Glutamatergic neuron (in vitro differentiated cells): ENCODE results near the gene SCN11A. TPM values are rescaled to one million over a fixed set of nuclear protein-coding genes. Genes with fewer than 3 reads are reported as not detected.
"Not testable (repeated sequence)": the region's sequence is repeated elsewhere in the genome, so short reads cannot be mapped to it uniquely, and the experiment has no call there.

ENCODE experiments used
- DNase-seq: peaks from one replicate; pipeline ENCODE4 v3.0.0; 2022
- H3K27ac Mint-ChIP-seq: one replicate; pipeline ENCODE4 v1.8.0; 2020; ENCODE audit warnings: mild to moderate bottlenecking, mixed read lengths, inconsistent platforms; ENCODE audit not compliant: unreplicated experiment
- H3K27me3 Mint-ChIP-seq: one replicate; pipeline ENCODE4 v1.8.0; 2020; ENCODE audit warnings: mild to moderate bottlenecking, moderate library complexity, mixed read lengths, inconsistent platforms; ENCODE audit not compliant: unreplicated experiment
- H3K36me3 Mint-ChIP-seq: one replicate; pipeline ENCODE4 v1.8.0; 2020; ENCODE audit warnings: mild to moderate bottlenecking, mixed read lengths, inconsistent platforms; ENCODE audit not compliant: unreplicated experiment
- H3K4me1 Mint-ChIP-seq: one replicate; pipeline ENCODE4 v1.8.0; 2020; ENCODE audit warnings: mild to moderate bottlenecking, low read depth, mixed read lengths, inconsistent platforms; ENCODE audit not compliant: unreplicated experiment
- H3K4me3 Mint-ChIP-seq: one replicate; pipeline ENCODE4 v1.8.0; 2020; ENCODE audit warnings: mild to moderate bottlenecking, mixed read lengths, inconsistent platforms; ENCODE audit not compliant: unreplicated experiment
- H3K9me3 Mint-ChIP-seq: one replicate; pipeline ENCODE4 v1.8.0; 2020; ENCODE audit warnings: mild to moderate bottlenecking, moderate library complexity, mixed read lengths, inconsistent platforms; ENCODE audit not compliant: unreplicated experiment
- CTCF ChIP-seq: fragments of 200-600 bp; sonication (generic); IDR thresholded peaks from one replicate; pipeline ENCODE4 v1.5.0; 2021; ENCODE audit not compliant: partially characterized antibody, unreplicated experiment
- total RNA-seq: library from RNA; stranded (reverse); fragmentation: NEBNext Ultra II Directional; extraction: Animal tissue kit (Norgen Biotek cat#: 25700); gene quantifications from one replicate; pipeline ENCODE4 v1.2.1, GENCODE V29; 2021; ENCODE audit not compliant: unreplicated experiment

Gene SCN11A
- total RNA-seq, 1 donor from 2014 or later = 0.78 TPM

GRCh38 chr3:39067286-39067685 lies 15.5 kb upstream of the SCN11A start:
- Mint-ChIP-seq H3K4me1 (no peaks in the 10 kb centered on the region), H3K36me3 (no peaks in the 10 kb centered on the region), H3K27me3 (no peaks in the 10 kb centered on the region), H3K4me3 (no peak overlapping the region), H3K27ac (no peak overlapping the region), H3K9me3 (no peaks in the 10 kb centered on the region)
- TF ChIP-seq CTCF = no peak
- no peak for DNase-seq

GRCh38 chr3:39065197-39065596 lies 13.5 kb upstream of the SCN11A start:
- Mint-ChIP-seq H3K9me3 (no peaks in the 10 kb centered on the region), H3K27me3 (no peaks in the 10 kb centered on the region), H3K36me3 (no peaks in the 10 kb centered on the region), H3K27ac (no peak overlapping the region), H3K4me1 (no peaks in the 10 kb centered on the region), H3K4me3 (no peak overlapping the region)
- DNase-seq = peak; percentile 33
- TF ChIP-seq CTCF = peak; percentile 32

- Mint-ChIP-seq H3K4me1 (no peaks in the 10 kb centered on the region), H3K9me3 (no peaks in the 10 kb centered on the region), H3K27ac (no peak overlapping the region), H3K36me3 (no peaks in the 10 kb centered on the region), H3K27me3 (no peaks in the 10 kb centered on the region), H3K4me3 (no peak overlapping the region)
- DNase-seq = no peak
- TF ChIP-seq CTCF = no peak
Observed at GRCh38 chr3:39064646-39065045, 12.9 kb upstream of the SCN11A start.

GRCh38 chr3:39063143-39063542 lies 11.4 kb upstream of the SCN11A start:
- Mint-ChIP-seq H3K27ac (no peak overlapping the region), H3K4me3 (no peak overlapping the region), H3K9me3 (no peaks in the 10 kb centered on the region), H3K36me3 (no peaks in the 10 kb centered on the region), H3K27me3 (no peaks in the 10 kb centered on the region), H3K4me1 (no peaks in the 10 kb centered on the region)
- DNase-seq = no peak
- TF ChIP-seq CTCF = no peak

GRCh38 chr3:39062180-39062579 lies 10.4 kb upstream of the SCN11A start:
- Mint-ChIP-seq H3K27me3 (no peaks in the 10 kb centered on the region), H3K9me3 (peaks cover 2% of the 10 kb centered on the region), H3K4me1 (no peaks in the 10 kb centered on the region), H3K27ac (no peak overlapping the region), H3K36me3 (no peaks in the 10 kb centered on the region), H3K4me3 (no peak overlapping the region)
- TF ChIP-seq CTCF = no peak
- DNase-seq = no peak

GRCh38 chr3:39061228-39061627 lies 9.5 kb upstream of the SCN11A start:
- not testable (repeated sequence) for H3K27ac Mint-ChIP-seq, H3K9me3 Mint-ChIP-seq, DNase-seq, H3K4me1 Mint-ChIP-seq, H3K36me3 Mint-ChIP-seq, H3K27me3 Mint-ChIP-seq, H3K4me3 Mint-ChIP-seq
